Glomerular visceral epithelial cell (primary cell): ENCODE results near the gene DNM2.

Source experiments
- DNase-seq: peaks from one replicate; pipeline ENCODE4 v3.0.0-alpha.2; 2016; ENCODE audit errors: extremely low spot score

Gene DNM2

GRCh38 chr19:10815969-10816644 lies 98.2 kb downstream of the DNM2 start:
- no peak for DNase-seq

- no peak for DNase-seq
Observed at GRCh38 chr19:10816691-10817090, 98.8 kb downstream of the DNM2 start.

- no peak for DNase-seq
Observed at GRCh38 chr19:10817291-10818038, 99.6 kb downstream of the DNM2 start.

- no peak for DNase-seq
Observed at GRCh38 chr19:10818301-10819123, 100.6 kb downstream of the DNM2 start.

- DNase-seq, result no peak
Observed at GRCh38 chr19:10819124-10820060, 101.5 kb downstream of the DNM2 start.

- no peak for DNase-seq
Observed at GRCh38 chr19:10820173-10820572, 102.3 kb downstream of the DNM2 start.

GRCh38 chr19:10823690-10824089 lies 105.8 kb downstream of the DNM2 start:
- no peak for DNase-seq

GRCh38 chr19:10826231-10826630 lies 108.4 kb downstream of the DNM2 start:
- no peak for DNase-seq

- DNase-seq, result no peak
Observed at GRCh38 chr19:10826846-10827245, 109.0 kb downstream of the DNM2 start.

GRCh38 chr19:10828981-10829821 lies 111.3 kb downstream of the DNM2 start:
- DNase-seq, result no peak

- no peak for DNase-seq
Observed at GRCh38 chr19:10829967-10830366, 112.1 kb downstream of the DNM2 start.

- DNase-seq, result no peak
Observed at GRCh38 chr19:10830370-10830769, 112.5 kb downstream of the DNM2 start.

- DNase-seq, result no peak
Observed at GRCh38 chr19:10830931-10831779, 113.3 kb downstream of the DNM2 start.

GRCh38 chr19:10831987-10832938 lies 114.4 kb downstream of the DNM2 start:
- no peak for DNase-seq

- no peak for DNase-seq
Observed at GRCh38 chr19:10832939-10833296, 115.0 kb downstream of the DNM2 start.

GRCh38 chr19:10835089-10835753 lies 117.3 kb downstream of the DNM2 start:
- peak; percentile 31 for DNase-seq

GRCh38 chr19:10835754-10836478 lies 118.0 kb downstream of the DNM2 start, which contains the start of gene TMED1:
Gene TMED1, minus strand, starts transcription at chr19:10836212. Its CDS starts 21 bp downstream, at chr19:10836191.
- DNase-seq, result peak; percentile 100
